Astrocyte (in vitro differentiated cells and primary cell): ENCODE data around the gene UBE2E3.

Experiments
- CTCF ChIP-seq: IDR thresholded peaks from 2 replicates; pipeline ENCODE4 v1.5.1; 2011; ENCODE audit warnings: low read depth, mild to moderate bottlenecking, inconsistent platforms, low read length, moderate library complexity; ENCODE audit not compliant: insufficient read depth
- EZH2 ChIP-seq: IDR thresholded peaks from 2 replicates; pipeline ENCODE4 v1.6.1; 2012; ENCODE audit warnings: mild to moderate bottlenecking, low read length, inconsistent platforms; ENCODE audit not compliant: insufficient read depth

GRCh38 chr2:181038796-181039195, 58.4 kb downstream of the UBE2E3 start:
- TF ChIP-seq CTCF (no peak), EZH2 (no peak)
